Ishikawa (cell line): ENCODE data around the gene KPNA4.

ENCODE experiments used
- CEBPB ChIP-seq: IDR thresholded peaks from 2 replicates; pipeline ENCODE4 v1.6.1; 2012
- CREB1 ChIP-seq: IDR thresholded peaks from 2 replicates; pipeline ENCODE4 v1.6.1; 2012; ENCODE audit warnings: low read depth
- EGR1 ChIP-seq: IDR thresholded peaks from 2 replicates; pipeline ENCODE4 v1.6.1; 2012
- EP300 ChIP-seq: IDR thresholded peaks from 2 replicates; pipeline ENCODE4 v1.6.1; 2012; ENCODE audit warnings: borderline replicate concordance
- FOXM1 ChIP-seq: IDR thresholded peaks from 2 replicates; pipeline ENCODE4 v1.6.1; 2012; ENCODE audit warnings: low read depth, borderline replicate concordance
- NFIC ChIP-seq: IDR thresholded peaks from 2 replicates; pipeline ENCODE4 v1.6.1; 2012
- RAD21 ChIP-seq: IDR thresholded peaks from 2 replicates; pipeline ENCODE4 v1.6.1; 2012; ENCODE audit warnings: low read depth
- TAF1 ChIP-seq: IDR thresholded peaks from 2 replicates; pipeline ENCODE4 v1.6.1; 2012; ENCODE audit warnings: low read depth, mild to moderate bottlenecking
- TCF12 ChIP-seq: IDR thresholded peaks from 2 replicates; pipeline ENCODE4 v1.6.1; 2012; ENCODE audit warnings: low read depth
- TEAD4 ChIP-seq: IDR thresholded peaks from 2 replicates; pipeline ENCODE4 v1.6.1; 2012
- YY1 ChIP-seq: IDR thresholded peaks from 2 replicates; pipeline ENCODE4 v1.6.1; 2012; ENCODE audit warnings: low read depth
- ZBTB7A ChIP-seq: IDR thresholded peaks from 2 replicates; pipeline ENCODE4 v1.6.1; 2012; ENCODE audit warnings: low read depth
- TF ChIP-seq, protein P1 (sequence below): IDR thresholded peaks from 2 replicates; pipeline ENCODE4 v1.6.1; 2012
- TF ChIP-seq, protein P2 (sequence below): IDR thresholded peaks from 2 replicates; pipeline ENCODE4 v1.6.1; 2012
- TF ChIP-seq, protein P3 (sequence below): IDR thresholded peaks from 2 replicates; pipeline ENCODE4 v1.6.1; 2012; ENCODE audit warnings: low read depth, mild to moderate bottlenecking

The KPNA4 gene

DNA sequence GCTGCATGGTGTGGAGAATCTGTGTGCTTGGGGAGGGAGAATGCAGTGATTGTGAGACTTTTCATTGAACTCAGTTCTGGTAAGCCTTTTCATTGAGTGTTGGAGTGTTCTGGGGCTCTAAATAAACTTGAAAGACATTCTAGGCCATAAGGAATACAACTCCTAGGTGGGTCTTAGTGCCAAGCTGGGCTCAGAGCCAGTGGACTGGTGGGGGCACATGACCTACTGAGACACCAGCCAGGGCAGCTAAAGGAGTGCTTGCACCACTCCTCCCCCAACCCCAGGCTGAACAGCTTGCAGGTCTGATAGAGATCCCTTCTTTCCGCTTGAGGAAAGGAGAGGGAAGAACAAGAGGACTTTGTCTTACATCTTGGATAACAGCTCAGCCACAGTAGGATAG, 21.7 kb upstream of the KPNA4 start:
- TF ChIP-seq EGR1: no peak
- TF ChIP-seq, protein P1, sequence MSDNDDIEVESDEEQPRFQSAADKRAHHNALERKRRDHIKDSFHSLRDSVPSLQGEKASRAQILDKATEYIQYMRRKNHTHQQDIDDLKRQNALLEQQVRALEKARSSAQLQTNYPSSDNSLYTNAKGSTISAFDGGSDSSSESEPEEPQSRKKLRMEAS: no peak
- no peak for TF ChIP-seq CEBPB
- no peak for TF ChIP-seq TAF1
- no peak for TF ChIP-seq CREB1
- no peak for TF ChIP-seq EP300
- TF ChIP-seq FOXM1: no peak
- TF ChIP-seq TEAD4: no peak
- TF ChIP-seq TCF12: no peak
- TF ChIP-seq, protein P2, sequence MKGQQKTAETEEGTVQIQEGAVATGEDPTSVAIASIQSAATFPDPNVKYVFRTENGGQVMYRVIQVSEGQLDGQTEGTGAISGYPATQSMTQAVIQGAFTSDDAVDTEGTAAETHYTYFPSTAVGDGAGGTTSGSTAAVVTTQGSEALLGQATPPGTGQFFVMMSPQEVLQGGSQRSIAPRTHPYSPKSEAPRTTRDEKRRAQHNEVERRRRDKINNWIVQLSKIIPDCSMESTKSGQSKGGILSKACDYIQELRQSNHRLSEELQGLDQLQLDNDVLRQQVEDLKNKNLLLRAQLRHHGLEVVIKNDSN: no peak
- TF ChIP-seq NFIC: no peak

DNA sequence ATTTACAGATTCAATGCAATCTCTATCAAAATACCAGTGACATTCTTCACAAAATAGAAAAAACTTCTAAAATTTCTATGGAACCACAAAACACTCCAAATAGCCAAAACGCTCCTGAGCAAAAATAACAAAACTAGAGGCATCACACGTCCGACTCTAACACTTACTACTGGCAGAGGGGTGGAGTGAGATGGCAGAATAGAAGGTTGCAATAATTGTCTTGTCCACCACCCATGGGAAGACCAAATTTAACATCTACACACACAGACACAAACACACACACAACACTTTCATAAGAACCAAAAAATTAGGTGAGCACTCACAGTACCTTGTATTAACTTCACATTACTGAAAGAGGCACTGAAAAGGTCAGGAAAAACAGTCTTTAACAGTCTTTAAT, 21.3 kb upstream of the KPNA4 start:
- TF ChIP-seq EP300 (no peak), RAD21 (no peak), FOXM1 (no peak), ZBTB7A (no peak), YY1 (no peak), NFIC (no peak), TEAD4 (no peak), TCF12 (no peak), EGR1 (no peak), CEBPB (no peak), CREB1 (no peak), TAF1 (no peak)
- TF ChIP-seq, protein P1: no peak
- TF ChIP-seq, protein P2: no peak
- TF ChIP-seq, protein P3, sequence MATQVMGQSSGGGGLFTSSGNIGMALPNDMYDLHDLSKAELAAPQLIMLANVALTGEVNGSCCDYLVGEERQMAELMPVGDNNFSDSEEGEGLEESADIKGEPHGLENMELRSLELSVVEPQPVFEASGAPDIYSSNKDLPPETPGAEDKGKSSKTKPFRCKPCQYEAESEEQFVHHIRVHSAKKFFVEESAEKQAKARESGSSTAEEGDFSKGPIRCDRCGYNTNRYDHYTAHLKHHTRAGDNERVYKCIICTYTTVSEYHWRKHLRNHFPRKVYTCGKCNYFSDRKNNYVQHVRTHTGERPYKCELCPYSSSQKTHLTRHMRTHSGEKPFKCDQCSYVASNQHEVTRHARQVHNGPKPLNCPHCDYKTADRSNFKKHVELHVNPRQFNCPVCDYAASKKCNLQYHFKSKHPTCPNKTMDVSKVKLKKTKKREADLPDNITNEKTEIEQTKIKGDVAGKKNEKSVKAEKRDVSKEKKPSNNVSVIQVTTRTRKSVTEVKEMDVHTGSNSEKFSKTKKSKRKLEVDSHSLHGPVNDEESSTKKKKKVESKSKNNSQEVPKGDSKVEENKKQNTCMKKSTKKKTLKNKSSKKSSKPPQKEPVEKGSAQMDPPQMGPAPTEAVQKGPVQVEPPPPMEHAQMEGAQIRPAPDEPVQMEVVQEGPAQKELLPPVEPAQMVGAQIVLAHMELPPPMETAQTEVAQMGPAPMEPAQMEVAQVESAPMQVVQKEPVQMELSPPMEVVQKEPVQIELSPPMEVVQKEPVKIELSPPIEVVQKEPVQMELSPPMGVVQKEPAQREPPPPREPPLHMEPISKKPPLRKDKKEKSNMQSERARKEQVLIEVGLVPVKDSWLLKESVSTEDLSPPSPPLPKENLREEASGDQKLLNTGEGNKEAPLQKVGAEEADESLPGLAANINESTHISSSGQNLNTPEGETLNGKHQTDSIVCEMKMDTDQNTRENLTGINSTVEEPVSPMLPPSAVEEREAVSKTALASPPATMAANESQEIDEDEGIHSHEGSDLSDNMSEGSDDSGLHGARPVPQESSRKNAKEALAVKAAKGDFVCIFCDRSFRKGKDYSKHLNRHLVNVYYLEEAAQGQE: no peak

DNA sequence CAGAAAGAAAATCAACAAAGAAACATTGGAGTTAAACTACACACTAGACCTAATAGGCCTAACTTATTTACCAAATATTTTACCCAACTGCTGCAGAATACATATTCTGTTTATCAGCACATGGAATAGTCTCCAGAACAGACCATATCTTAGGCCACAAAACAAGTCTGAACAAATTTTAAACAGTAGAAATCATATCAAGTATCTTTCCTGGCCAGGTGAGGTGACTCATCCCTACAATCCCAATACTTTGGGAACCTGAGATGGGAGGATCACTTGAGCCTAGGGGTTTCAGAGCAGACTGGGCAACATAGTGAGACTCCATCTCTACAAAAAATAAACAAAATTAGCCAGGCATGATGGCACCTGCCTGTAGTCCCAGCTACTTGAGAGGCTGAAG, 18.1 kb upstream of the KPNA4 start:
- TF ChIP-seq CREB1: no peak
- TF ChIP-seq RAD21: no peak
- TF ChIP-seq CEBPB: no peak
- TF ChIP-seq FOXM1: no peak
- TF ChIP-seq YY1: no peak
- TF ChIP-seq EGR1: no peak
- TF ChIP-seq TAF1: no peak
- no peak for TF ChIP-seq ZBTB7A
- TF ChIP-seq NFIC: no peak

DNA sequence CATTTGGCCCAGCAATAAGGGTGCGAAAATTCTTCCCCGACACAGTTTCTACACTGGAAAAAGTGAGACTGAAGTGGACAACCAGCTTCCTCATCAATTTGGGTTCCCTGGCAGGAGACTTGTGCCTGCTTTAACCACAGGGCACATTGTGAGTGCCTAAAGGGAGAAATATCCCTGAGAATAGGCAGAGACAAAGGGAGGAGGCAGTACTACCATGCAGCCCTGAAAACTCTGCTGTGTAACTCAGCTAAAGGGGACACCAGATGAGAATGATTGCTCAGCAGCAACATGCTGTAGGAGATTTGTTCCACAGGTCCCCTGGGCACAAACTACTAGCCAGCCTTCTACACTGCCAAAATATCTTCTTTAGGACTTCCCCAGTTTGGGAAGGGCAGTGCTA, 15.6 kb upstream of the KPNA4 start:
- TF ChIP-seq FOXM1 (no peak), CEBPB (no peak), TEAD4 (no peak), ZBTB7A (no peak), EGR1 (no peak), TCF12 (no peak), NFIC (no peak), TAF1 (no peak), CREB1 (no peak), RAD21 (no peak), EP300 (no peak), YY1 (no peak)
- TF ChIP-seq, protein P2: no peak
- TF ChIP-seq, protein P1: no peak
- TF ChIP-seq, protein P3: no peak

DNA sequence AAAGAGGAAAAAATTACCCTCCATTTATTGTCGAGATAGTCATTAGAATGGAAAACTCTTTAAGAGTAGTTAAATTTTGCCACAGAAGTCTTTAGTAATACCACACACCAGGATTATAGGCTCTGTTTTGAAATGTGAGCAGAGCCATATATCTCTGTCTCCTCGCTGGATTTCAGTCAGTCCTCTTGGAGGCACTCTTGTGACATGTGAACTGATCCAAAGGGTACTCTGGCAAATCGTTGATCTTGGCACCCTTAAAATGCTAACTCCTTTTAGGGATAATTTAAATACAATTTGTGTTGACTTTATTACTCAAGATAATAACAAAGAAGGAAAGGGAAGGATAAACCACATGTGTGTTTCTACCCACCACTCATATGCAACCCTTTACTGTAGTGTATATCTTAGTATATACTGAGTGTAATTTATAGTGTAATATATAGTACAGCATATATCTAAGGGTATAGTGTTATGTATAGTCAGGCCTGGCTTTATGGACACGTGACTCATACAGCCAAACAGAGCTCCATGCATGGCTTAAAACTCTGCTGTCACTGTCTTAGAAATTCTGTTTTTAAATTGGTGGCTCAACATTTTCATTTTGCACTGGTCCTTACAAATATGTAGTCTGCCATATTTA, 12.3 kb upstream of the KPNA4 start:
- TF ChIP-seq EP300 (no peak), RAD21 (peak; percentile 71)

DNA sequence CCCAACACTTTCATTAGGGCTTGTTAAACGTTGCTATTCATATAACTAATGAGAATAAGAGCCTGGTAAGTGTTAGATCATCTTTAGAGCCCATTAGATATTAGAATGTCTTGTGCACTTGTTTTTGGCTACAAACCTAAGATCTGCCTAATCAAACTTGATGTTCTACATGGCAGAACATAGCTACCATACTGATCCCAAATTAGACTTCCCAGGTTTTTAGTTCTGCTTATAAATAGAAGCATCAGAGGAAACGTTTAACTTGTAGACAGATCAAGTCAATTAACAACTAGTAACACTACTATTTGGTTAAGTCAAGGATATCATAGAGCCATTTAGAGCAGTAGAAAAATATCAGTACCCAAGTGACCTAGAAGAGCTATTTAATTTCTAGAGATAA, 11.7 kb upstream of the KPNA4 start:
- TF ChIP-seq CREB1: no peak
- TF ChIP-seq EGR1: no peak
- TF ChIP-seq TAF1: no peak
- no peak for TF ChIP-seq EP300
- TF ChIP-seq TCF12: no peak
- no peak for TF ChIP-seq RAD21
- TF ChIP-seq ZBTB7A: no peak
- TF ChIP-seq, protein P3: no peak
- TF ChIP-seq FOXM1: no peak
- TF ChIP-seq, protein P2: no peak
- no peak for TF ChIP-seq TEAD4
- TF ChIP-seq YY1: no peak
- no peak for TF ChIP-seq CEBPB
- no peak for TF ChIP-seq NFIC
